ENCODE results near the gene ABCA4. TPM values are rescaled to one million over a fixed set of nuclear protein-coding genes. Genes with fewer than 3 reads are reported as not detected.

The ABCA4 gene
- total RNA-seq, 1 donor from 2014 or later: not detected

DNA sequence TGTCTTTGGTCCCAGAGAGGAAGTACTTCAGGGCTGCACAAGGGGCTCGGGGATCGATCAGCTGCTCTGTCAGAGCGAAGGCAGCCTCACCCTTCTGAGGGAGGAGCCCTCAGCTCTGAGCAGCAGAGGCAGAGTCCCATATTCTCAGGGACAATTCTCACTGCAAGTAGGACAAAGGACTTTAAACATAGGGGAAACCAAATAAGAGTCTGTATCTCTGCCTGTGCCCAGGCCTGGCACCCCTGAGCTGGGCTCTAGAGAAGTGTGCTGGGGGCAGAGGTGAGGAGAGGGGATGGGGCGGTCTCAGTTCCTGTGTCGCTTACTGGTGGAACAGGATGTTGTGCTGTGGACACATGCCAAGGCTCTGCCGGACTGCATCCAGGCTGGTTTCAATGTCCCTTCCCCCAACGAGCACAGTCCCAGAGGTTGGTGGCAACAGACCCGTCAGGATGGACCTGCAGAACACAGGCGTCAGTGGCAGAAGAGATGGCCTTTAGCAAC, 76.6 kb downstream of the ABCA4 start:
- TF ChIP-seq, protein P1, sequence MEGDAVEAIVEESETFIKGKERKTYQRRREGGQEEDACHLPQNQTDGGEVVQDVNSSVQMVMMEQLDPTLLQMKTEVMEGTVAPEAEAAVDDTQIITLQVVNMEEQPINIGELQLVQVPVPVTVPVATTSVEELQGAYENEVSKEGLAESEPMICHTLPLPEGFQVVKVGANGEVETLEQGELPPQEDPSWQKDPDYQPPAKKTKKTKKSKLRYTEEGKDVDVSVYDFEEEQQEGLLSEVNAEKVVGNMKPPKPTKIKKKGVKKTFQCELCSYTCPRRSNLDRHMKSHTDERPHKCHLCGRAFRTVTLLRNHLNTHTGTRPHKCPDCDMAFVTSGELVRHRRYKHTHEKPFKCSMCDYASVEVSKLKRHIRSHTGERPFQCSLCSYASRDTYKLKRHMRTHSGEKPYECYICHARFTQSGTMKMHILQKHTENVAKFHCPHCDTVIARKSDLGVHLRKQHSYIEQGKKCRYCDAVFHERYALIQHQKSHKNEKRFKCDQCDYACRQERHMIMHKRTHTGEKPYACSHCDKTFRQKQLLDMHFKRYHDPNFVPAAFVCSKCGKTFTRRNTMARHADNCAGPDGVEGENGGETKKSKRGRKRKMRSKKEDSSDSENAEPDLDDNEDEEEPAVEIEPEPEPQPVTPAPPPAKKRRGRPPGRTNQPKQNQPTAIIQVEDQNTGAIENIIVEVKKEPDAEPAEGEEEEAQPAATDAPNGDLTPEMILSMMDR (IDR thresholded peaks at IDR 0.05): no peak
- peaks cover 9% of the 10 kb centered on the region for H3K4me1 Mint-ChIP-seq
- intact Hi-C loops (cut with micrococcal nuclease): no loop called here
- peaks cover 28% of the 10 kb centered on the region for H3K27me3 Mint-ChIP-seq
- no peak overlapping the region for H3K4me3 Mint-ChIP-seq
- no peaks in the 10 kb centered on the region for H3K9me3 Mint-ChIP-seq
- no peaks in the 10 kb centered on the region for H3K36me3 Mint-ChIP-seq (ENCODE audit: low read depth)
- ChIA-PET POLR2A (no interaction called here), CTCF (interaction anchor here (2.1 kb wide), 1 partner anchor 419 kb away, joined by 13 read pairs; no protein-coding TSS in a partner anchor)
- no peak for DNase-seq
- ATAC-seq (ENCODE audit: low read depth): no peak
- H3K27ac Mint-ChIP-seq: no peak overlapping the region

DNA sequence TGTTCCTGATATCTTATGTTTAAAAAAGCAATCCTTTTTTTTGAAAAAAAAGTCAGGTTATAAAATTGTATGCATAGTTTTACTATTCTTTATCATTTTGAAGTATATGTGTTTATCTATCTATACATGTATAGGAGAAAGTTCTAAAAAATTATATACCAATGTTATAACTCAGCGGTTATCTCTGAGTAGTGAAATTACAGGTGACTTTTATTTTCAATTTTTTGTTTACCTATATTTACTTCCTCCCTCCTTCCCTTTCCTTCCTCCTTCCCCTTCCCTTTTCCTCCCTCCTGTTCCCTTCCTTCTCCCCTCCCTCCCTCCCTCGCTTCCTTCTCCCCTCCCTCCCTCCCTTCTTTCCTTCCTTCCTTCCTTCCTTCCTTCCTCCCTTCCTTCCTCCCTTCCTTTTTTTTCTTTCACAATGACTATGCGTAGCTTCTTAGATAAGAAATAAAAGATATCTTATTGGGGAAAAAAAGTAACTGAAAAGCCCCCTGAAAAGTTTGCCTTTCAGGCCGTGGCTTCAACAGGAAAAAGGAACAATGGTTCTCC, 77.1 kb downstream of the ABCA4 start:
- no peaks in the 10 kb centered on the region for H3K36me3 Mint-ChIP-seq (ENCODE audit: low read depth)
- H3K27ac Mint-ChIP-seq: no peak overlapping the region
- ChIA-PET CTCF (no interaction called here), POLR2A (no interaction called here)
- TF ChIP-seq, protein P1 (IDR thresholded peaks at IDR 0.05): no peak
- peaks cover 9% of the 10 kb centered on the region for H3K4me1 Mint-ChIP-seq
- ATAC-seq (ENCODE audit: low read depth) (no peak), DNase-seq (no peak)
- intact Hi-C loops (cut with micrococcal nuclease): no loop called here
- H3K4me3 Mint-ChIP-seq: no peak overlapping the region
- no peaks in the 10 kb centered on the region for H3K9me3 Mint-ChIP-seq
- H3K27me3 Mint-ChIP-seq: peaks cover 28% of the 10 kb centered on the region

DNA sequence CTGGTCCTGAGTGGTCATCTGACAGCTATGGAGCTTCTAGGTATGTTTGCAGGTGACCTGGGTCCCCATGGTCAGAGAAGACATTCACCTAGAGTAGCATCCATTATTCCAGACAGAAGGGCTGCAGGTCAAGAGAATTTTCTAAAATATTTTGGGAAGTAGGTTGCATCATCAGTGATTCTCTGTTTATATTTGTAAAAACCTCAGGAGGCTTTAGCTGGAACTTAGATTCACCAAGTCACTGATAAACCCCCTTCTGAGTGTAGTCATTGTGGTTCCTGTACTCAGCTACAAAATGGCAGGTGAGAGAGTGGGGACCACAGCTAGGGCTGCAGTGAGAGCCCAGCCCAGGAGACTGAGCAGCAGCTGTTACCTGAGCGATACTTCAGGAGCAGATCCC, 78.6 kb downstream of the ABCA4 start:
- TF ChIP-seq, protein P1 (IDR thresholded peaks at IDR 0.05): no peak
- H3K4me3 Mint-ChIP-seq: no peak overlapping the region
- DNase-seq (no peak), ATAC-seq (ENCODE audit: low read depth) (no peak)
- H3K27me3 Mint-ChIP-seq: peaks cover 32% of the 10 kb centered on the region
- CTCF ChIA-PET: no interaction called here
- intact Hi-C loops (cut with micrococcal nuclease): no loop called here
- no peaks in the 10 kb centered on the region for H3K9me3 Mint-ChIP-seq
- POLR2A ChIA-PET: interaction anchor here (0.7 kb wide), 1 partner anchor 19 kb away, joined by 5 read pairs; no protein-coding TSS in a partner anchor
- H3K4me1 Mint-ChIP-seq: peaks cover 9% of the 10 kb centered on the region
- no peak overlapping the region for H3K27ac Mint-ChIP-seq
- H3K36me3 Mint-ChIP-seq (ENCODE audit: low read depth): no peaks in the 10 kb centered on the region

DNA sequence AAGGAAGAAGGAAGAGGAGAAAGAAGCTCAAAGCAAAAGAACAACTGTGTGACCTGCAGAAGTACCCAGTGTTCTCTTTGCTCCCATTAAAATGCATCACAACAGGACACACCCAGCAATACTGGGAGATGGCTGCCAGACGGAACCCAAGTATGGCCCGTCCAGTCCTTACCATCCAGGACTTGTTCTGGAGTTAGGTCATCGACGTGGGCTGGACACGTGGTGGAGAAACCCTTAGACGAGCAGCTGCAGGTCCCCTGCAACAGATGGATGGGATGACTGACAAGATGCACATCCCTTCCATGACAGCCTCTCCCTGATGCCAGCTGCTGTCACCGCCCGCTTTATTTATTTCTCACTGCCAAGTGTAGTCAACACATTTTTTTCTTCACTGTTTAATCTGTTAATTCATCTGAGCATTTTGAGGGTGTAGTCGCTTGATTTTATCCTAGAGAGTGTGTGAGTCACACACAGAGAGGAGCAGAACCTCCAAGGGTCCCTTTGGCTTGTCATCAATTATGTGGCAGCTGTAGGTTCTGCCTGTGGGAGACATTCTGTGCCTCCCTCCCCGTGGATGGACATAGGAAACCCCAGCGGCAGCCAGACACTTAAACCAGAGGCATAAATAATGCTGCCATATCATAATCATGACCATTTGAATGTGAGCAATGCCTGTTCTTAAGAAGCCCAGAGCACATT, 80.9 kb downstream of the ABCA4 start:
- peaks cover 5% of the 10 kb centered on the region for H3K4me1 Mint-ChIP-seq
- TF ChIP-seq, protein P1 (IDR thresholded peaks at IDR 0.05): no peak
- CTCF ChIA-PET: interaction anchor here (0.9 to 4.8 kb wide), 6 partner anchors 21 to 766 kb away, joined by 3 to 34 read pairs (median 3); no protein-coding TSS in a partner anchor
- ATAC-seq (ENCODE audit: low read depth): no peak
- no peaks in the 10 kb centered on the region for H3K9me3 Mint-ChIP-seq
- POLR2A ChIA-PET: no interaction called here
- H3K27me3 Mint-ChIP-seq: peaks cover 33% of the 10 kb centered on the region
- H3K27ac Mint-ChIP-seq: no peak overlapping the region
- no peaks in the 10 kb centered on the region for H3K36me3 Mint-ChIP-seq (ENCODE audit: low read depth)
- intact Hi-C loops (cut with micrococcal nuclease): loop anchor here (5.0 kb wide), 1 partner anchor 603 kb away; no protein-coding TSS in a partner anchor
- DNase-seq: no peak
- no peak overlapping the region for H3K4me3 Mint-ChIP-seq

DNA sequence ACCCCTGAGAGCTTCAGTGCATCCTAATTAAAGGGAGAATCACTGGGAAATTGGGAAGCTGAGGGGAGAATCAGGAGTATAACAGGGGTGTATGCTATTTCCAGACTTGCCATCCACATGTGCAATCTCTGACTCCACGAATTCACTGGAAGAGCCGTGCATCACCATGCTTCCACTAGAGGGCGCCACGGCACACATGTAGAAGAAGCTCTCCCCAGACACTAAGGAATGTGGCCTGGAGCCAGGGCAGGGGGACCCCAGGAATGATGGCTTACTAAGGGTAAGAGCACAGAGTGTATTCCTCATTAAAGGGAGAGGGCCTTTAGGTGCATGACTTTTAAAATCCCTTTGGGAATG, 81.5 kb downstream of the ABCA4 start:
- intact Hi-C loops (cut with micrococcal nuclease): loop anchor here (5.0 kb wide), 1 partner anchor 602 kb away; no protein-coding TSS in a partner anchor
- ATAC-seq (ENCODE audit: low read depth): no peak
- no peak overlapping the region for H3K27ac Mint-ChIP-seq

More for the DNA sequence above, 81.5 kb downstream of the ABCA4 start:
- ChIA-PET CTCF (interaction anchor here (1.2 to 4.8 kb wide), 5 partner anchors 34 to 767 kb away, joined by 3 to 34 read pairs (median 3); no protein-coding TSS in a partner anchor), POLR2A (no interaction called here)
- TF ChIP-seq, protein P1 (IDR thresholded peaks at IDR 0.05): no peak
- no peak for DNase-seq
- Mint-ChIP-seq H3K4me1 (peaks cover 4% of the 10 kb centered on the region), H3K4me3 (no peak overlapping the region), H3K9me3 (no peaks in the 10 kb centered on the region), H3K36me3 (ENCODE audit: low read depth) (no peaks in the 10 kb centered on the region), H3K27me3 (peaks cover 32% of the 10 kb centered on the region)
